Measurements from ENCODE around the gene ZNF570.

DNA sequence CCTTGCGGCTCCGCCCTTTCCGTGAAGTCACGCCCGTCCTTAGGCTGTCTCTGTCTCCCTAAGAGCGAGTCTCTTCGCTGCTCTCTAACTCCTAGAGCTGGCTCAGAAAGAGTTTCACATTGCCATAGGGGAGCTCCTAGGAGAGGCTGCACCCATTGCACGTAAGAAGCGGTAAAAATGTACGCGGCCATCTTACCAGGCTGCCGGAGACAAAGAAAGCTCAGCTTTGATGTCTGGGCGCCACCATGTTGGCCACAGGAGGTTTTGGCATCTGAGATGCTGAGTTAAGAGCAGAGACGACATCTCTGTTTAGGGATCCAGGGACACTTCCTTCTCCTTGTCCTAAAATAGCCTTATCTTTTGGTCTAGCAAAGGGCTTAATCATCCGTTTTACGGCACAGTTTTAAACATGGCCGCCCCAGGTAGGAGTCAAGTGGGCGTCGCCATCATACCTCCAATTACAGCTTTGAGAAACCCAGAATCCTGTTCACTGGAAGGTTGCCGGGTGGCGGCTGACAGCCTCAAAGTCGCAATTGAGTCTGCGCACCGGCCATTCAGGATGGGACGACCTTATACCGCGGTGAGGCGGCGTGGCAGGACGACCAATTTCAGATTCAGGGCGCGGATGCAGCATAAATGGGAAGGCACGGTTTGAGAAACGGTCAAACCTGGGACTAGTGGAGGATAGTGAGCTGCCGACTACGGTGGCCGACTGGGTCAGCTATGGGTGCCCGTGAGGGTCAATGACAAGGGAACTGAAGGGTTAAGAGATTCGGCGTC, 37.4 kb downstream of the ZNF570 start, which contains the start of gene ZNF793:
- TF ChIP-seq, protein P1, sequence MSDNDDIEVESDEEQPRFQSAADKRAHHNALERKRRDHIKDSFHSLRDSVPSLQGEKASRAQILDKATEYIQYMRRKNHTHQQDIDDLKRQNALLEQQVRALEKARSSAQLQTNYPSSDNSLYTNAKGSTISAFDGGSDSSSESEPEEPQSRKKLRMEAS (IDR thresholded peaks at IDR 0.05; ENCODE audit: insufficient read depth, insufficient read length), result no peak
- TF ChIP-seq, protein P2, sequence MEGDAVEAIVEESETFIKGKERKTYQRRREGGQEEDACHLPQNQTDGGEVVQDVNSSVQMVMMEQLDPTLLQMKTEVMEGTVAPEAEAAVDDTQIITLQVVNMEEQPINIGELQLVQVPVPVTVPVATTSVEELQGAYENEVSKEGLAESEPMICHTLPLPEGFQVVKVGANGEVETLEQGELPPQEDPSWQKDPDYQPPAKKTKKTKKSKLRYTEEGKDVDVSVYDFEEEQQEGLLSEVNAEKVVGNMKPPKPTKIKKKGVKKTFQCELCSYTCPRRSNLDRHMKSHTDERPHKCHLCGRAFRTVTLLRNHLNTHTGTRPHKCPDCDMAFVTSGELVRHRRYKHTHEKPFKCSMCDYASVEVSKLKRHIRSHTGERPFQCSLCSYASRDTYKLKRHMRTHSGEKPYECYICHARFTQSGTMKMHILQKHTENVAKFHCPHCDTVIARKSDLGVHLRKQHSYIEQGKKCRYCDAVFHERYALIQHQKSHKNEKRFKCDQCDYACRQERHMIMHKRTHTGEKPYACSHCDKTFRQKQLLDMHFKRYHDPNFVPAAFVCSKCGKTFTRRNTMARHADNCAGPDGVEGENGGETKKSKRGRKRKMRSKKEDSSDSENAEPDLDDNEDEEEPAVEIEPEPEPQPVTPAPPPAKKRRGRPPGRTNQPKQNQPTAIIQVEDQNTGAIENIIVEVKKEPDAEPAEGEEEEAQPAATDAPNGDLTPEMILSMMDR (IDR thresholded peaks at IDR 0.05; ENCODE audit: extremely low read depth in 1 of 2, insufficient read depth in 1 of 2, low read depth in 1 of 2, low read length in 2 of 2), result no peak
- no peak for TF ChIP-seq POLR2A (IDR thresholded peaks at IDR 0.05; ENCODE audit: low read depth, low read length)
- TF ChIP-seq POLR2AphosphoS5 (IDR thresholded peaks at IDR 0.05; ENCODE audit: insufficient read depth, low read depth, low read length), result no peak
- TF ChIP-seq EZH2 (IDR thresholded peaks at IDR 0.05; ENCODE audit: borderline replicate concordance, low read depth, low read length, severe bottlenecking), result no peak
- no peak for TF ChIP-seq MYC (IDR thresholded peaks at IDR 0.05; ENCODE audit: low read depth, low read length)
